HTR-8/SVneo (cell line): ENCODE results near the gene EVPL.
A peak's percentile ranks its signal among the peaks of the same experiment; 100 is the strongest.

Source experiments
- DNase-seq: peaks from one replicate; pipeline ENCODE4 v3.0.0; 2011; ENCODE audit warnings: low spot score, mixed read lengths; ENCODE audit not compliant: insufficient read length
- FAIRE-seq: peaks from 2 replicates; lab custom pipeline; 2011; peaks lifted over from hg19 to GRCh38; lab: Jason Lieb, UNC

EVPL gene

GRCh38 chr17:76000755-76001521, 26.2 kb downstream of the EVPL start, which contains the start of gene CDK3:
Gene CDK3 (plus strand): TSS chr17:76000855. CDS start chr17:76001426, 571 bp downstream.
- no peak for FAIRE-seq
- no peak for DNase-seq

GRCh38 chr17:76000016-76000754, 26.9 kb downstream of the EVPL start:
- FAIRE-seq: no peak
- peak; percentile 80 for DNase-seq

- FAIRE-seq (peak; percentile 74), DNase-seq (no peak)
Measured at GRCh38 chr17:75998327-75998795, 28.7 kb downstream of the EVPL start.

DNA sequence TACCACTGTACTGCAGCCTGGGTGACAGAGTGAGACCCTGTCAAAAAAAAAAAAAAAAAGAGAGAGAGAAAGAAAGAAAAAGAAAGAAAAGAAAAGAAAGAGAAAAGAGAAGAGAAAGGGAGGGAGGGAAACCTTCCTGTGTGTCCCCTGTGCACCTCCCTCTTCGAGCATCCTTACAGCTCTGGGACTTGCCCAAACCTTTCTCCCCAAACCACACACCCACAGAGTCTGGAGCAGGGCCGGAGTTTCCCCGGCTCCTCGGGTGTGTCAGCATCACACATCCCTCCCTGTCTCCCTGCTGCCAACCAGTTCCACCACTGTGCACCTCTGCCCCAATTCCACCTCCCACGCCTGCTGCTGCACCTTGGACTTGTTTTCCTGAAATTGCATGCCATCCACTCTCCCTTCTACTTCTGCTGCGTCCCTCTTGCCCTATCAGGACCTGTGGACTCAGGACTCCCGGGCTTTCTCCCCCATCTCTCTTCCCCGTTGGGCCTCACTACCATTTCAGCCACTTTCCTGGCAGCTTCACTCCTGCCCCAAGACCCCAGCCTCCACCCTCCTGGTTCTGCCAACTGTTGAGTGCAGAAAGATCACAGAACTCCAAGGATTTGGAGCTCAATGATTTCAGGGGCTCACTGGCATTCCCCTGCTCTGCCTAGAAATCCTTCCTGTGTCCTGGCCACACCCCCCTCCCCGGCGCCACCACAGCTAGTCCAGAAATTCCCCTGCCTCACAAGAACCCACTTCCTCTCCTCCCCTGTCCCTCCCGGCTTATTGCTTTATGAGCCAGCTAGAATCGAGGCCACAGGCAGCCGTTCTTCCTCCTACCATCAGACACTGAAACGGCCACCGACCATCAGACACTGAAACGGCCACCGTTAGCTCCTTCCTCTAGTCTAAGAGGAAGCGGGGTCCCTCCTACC, 30.2 kb downstream of the EVPL start:
- FAIRE-seq (peak; percentile 67), DNase-seq (peak; percentile 78)

DNA sequence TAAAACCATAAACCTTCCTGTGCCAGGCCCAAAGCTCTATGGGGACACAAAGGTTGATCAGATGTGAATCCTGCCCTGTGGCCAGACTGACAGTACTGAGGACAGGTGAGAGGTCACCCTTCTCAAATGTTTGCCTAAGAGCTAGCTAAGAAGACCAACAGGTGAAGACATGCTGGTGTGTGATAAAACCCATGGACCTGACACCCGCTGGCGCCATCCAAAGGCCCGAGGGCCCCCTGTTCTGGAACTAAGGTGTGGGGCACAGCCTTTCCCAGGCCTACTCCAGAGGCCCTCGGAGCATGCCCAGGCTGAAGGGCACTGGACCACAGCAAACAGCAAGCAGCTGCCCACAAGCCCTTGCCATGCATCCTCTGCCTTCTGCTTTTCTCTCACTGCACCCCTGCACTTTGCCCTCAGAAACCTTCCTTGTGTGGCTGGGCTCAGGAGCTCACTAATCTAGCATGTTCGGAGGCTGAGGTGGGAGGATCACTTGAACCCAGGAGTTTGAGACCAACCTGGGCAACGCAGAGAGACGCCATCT, 31.7 kb downstream of the EVPL start:
- FAIRE-seq (no peak), DNase-seq (no peak)

- FAIRE-seq (no peak), DNase-seq (no peak)
Measured at GRCh38 chr17:75994802-75995370, 32.2 kb downstream of the EVPL start.

DNA sequence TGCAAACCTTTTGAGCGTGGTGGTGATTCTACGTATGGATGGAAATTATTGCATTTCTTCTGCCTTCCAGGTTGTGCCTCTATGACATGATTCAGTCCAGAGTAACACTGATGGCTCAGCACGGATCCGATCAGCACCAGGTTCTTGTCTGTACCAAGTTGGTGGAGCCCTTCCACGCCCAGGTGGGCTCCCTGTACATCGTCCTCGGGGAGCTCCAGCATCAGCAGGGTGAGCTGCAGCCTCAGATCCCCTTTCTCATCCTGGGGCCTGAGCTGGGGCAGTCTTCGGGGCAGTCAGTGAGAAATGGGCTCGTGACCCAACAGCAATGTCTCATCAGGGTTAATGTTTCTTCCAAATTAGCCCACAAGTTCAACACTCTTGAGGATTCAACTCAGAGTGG, 35.7 kb downstream of the EVPL start:
- DNase-seq: no peak

GRCh38 chr17:75987041-75987440, 40.1 kb downstream of the EVPL start:
- no peak for FAIRE-seq
- no peak for DNase-seq

More for the DNA sequence above, 35.7 kb downstream of the EVPL start:
- peak; percentile 28 for FAIRE-seq

GRCh38 chr17:75985986-75986385, 41.1 kb downstream of the EVPL start:
- no peak for FAIRE-seq

DNA sequence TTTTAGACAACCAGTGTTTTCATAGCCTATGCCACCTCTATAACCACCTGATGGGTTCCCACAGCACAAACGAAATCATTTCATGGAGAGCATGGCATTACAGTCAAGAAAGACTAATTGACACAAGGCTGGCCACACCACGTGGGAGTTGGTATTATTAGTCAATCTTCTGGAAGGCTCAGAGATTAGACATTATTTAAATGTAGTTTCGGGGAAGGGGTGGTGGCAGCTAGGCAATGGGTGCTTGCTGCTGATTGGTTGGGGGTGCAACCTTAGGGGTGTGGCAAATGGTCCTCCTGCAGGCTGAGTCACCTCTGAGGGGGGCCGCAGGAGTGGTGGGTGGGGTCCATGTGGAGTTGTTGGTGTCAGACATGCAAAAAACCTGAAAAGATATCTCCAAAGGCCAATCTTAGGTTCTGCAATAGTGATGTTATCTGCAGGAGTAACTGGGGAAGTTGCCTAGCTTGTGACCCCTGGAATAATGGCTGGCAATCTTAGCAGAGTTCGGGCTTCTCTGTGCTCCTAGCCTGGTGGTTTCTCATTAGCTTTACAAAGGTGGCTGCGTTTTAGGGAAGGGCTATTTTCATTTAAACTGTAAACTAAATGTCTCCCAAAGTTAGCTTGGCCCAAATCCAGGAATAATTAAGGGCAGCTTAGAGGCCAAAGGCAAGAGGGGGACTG, 43.5 kb downstream of the EVPL start:
- no peak for FAIRE-seq
- no peak for DNase-seq

More at GRCh38 chr17:75985986-75986385, 41.1 kb downstream of the EVPL start:
- no peak for DNase-seq

- DNase-seq: no peak
- FAIRE-seq: no peak
Measured at GRCh38 chr17:75981019-75981615, 46.0 kb downstream of the EVPL start.

DNA sequence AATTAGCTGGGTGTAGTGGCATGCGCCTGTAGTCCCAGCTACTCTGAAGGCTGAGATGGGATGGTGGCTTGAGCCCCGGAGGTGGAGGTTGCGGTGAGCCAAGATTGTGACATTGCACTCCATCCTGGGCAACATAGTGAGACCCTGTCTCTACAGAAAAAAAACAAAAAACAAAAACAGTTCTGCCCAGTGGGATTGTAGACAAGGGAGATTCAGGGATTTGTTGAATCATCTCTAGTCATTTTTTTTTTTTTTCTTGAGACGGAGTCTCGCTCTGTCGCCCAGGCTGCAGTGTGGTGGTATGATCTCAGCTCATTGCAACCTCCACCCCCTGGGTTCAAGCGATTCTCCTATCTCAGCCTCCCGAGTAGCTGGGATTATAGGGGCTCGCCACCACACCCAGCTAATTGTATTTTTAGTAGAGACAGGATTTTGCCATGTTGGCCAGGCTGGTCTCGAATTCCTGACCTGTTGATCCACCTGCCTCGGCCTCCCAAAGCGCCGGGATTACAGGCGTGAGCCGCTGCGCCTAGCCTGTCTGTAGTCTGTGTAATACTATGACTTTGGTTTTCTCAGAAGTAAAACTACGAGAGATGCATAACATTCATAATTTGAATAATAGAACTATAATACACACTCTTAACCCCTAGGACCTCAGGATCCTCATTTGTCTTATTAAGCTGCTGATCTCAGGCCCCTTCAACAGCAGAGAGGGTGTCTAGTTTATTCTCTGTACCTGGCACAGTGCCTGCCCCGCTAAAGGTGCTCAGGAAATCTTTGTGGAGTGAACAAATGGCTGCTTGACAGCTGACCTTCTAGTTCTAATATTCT, 46.7 kb downstream of the EVPL start:
- FAIRE-seq (no peak), DNase-seq (no peak)

GRCh38 chr17:75979705-75980187, 47.4 kb downstream of the EVPL start:
- no peak for FAIRE-seq

GRCh38 chr17:75978938-75979704, 48.0 kb downstream of the EVPL start, which contains the start of the genes ACOX1 and TEN1:
Gene ACOX1 (minus strand): TSS chr17:75979166. CDS start chr17:75979073, 93 bp downstream.
Gene TEN1 (plus strand): TSS chr17:75979240. CDS start chr17:75986193, 6,953 bp downstream.
- DNase-seq (peak; percentile 98), FAIRE-seq (peak; percentile 83)

More at GRCh38 chr17:75979705-75980187, 47.4 kb downstream of the EVPL start:
- no peak for DNase-seq

- FAIRE-seq (no peak), DNase-seq (no peak)
Measured at GRCh38 chr17:75976175-75976848, 50.8 kb downstream of the EVPL start.

DNA sequence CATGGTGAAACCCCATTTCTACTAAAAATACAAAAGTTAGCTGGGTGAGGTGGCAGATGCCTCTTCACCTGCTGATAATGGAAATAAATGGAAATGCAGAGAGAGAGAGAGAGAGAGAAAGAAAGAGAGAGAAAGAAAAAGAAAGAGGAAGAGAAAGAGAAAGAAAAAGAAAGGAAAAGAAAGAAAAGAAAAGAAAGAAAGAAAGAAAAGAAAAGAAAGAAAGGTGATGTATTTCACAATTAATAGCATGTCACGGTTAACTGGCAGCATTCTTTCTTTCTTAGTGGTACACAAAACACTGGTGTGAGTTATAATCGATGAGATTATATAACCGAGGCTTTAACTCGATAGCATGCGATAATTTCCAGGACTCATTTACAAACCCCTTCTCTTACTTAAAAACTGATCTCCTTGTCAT, 51.3 kb downstream of the EVPL start:
- DNase-seq (no peak), FAIRE-seq (no peak)
